ENCODE data around the gene MYO9A.
"Not testable (repeated sequence)": the region's sequence is repeated elsewhere in the genome, so short reads cannot be mapped to it uniquely, and the experiment has no call there.

DNA sequence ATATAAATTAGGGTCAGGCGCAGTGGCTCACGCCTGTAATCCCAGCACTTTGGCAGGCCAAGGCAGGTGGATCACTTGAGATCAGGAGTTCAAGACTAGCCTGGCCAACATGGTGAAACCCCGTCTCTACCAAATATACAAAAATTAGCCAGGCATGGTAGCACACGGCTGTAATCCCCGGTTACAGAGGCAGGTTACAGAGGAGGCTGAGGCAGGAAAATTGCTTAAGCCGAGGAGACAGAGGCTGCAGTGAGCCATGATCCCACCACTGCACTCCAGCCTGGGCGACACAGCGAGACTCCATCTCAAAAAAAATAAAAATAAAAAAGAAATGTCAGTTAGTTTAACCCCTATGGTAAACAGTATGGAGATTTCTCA lies 46.5 kb downstream of the MYO9A start:
- TF ChIP-seq, protein P1, sequence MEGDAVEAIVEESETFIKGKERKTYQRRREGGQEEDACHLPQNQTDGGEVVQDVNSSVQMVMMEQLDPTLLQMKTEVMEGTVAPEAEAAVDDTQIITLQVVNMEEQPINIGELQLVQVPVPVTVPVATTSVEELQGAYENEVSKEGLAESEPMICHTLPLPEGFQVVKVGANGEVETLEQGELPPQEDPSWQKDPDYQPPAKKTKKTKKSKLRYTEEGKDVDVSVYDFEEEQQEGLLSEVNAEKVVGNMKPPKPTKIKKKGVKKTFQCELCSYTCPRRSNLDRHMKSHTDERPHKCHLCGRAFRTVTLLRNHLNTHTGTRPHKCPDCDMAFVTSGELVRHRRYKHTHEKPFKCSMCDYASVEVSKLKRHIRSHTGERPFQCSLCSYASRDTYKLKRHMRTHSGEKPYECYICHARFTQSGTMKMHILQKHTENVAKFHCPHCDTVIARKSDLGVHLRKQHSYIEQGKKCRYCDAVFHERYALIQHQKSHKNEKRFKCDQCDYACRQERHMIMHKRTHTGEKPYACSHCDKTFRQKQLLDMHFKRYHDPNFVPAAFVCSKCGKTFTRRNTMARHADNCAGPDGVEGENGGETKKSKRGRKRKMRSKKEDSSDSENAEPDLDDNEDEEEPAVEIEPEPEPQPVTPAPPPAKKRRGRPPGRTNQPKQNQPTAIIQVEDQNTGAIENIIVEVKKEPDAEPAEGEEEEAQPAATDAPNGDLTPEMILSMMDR (IDR thresholded peaks at IDR 0.05) = not testable (repeated sequence)
- TF ChIP-seq, protein P2, sequence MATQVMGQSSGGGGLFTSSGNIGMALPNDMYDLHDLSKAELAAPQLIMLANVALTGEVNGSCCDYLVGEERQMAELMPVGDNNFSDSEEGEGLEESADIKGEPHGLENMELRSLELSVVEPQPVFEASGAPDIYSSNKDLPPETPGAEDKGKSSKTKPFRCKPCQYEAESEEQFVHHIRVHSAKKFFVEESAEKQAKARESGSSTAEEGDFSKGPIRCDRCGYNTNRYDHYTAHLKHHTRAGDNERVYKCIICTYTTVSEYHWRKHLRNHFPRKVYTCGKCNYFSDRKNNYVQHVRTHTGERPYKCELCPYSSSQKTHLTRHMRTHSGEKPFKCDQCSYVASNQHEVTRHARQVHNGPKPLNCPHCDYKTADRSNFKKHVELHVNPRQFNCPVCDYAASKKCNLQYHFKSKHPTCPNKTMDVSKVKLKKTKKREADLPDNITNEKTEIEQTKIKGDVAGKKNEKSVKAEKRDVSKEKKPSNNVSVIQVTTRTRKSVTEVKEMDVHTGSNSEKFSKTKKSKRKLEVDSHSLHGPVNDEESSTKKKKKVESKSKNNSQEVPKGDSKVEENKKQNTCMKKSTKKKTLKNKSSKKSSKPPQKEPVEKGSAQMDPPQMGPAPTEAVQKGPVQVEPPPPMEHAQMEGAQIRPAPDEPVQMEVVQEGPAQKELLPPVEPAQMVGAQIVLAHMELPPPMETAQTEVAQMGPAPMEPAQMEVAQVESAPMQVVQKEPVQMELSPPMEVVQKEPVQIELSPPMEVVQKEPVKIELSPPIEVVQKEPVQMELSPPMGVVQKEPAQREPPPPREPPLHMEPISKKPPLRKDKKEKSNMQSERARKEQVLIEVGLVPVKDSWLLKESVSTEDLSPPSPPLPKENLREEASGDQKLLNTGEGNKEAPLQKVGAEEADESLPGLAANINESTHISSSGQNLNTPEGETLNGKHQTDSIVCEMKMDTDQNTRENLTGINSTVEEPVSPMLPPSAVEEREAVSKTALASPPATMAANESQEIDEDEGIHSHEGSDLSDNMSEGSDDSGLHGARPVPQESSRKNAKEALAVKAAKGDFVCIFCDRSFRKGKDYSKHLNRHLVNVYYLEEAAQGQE (IDR thresholded peaks at IDR 0.05; ENCODE audit: insufficient read depth in 1 of 2, low read depth in 2 of 2, low read length in 1 of 2) = not testable (repeated sequence)
- not testable (repeated sequence) for TF ChIP-seq TCF7L2 (IDR thresholded peaks at IDR 0.05; ENCODE audit: low read depth, low read length)

Data from Panc1 (cell line).